Stomach (tissue), 4 donors: ENCODE data around the gene WWC2.

Experiments
- POLR2A ChIP-seq, 4 donors: fragments of 450-650 bp; IDR thresholded peaks; one replicate each; pipeline ENCODE4 v1.6.1; 2016; ENCODE audit warnings: antibody characterized with exemption in 4 of 4, control low read depth in 2 of 4, mild to moderate bottlenecking in 1 of 4, moderate library complexity in 1 of 4
- TF ChIP-seq, protein P1 (sequence below), 7 experiments: fragments of 450-650 bp in 4 of 7; fragments of 200-600 bp in 3 of 7; sonication (generic) in 3 of 7; IDR thresholded peaks; one replicate each; pipeline ENCODE4 v1.5.1; 2016 to 2019; ENCODE audit warnings: antibody characterized with exemption in 7 of 7, control low read depth in 2 of 7, mild to moderate bottlenecking in 1 of 7

DNA sequence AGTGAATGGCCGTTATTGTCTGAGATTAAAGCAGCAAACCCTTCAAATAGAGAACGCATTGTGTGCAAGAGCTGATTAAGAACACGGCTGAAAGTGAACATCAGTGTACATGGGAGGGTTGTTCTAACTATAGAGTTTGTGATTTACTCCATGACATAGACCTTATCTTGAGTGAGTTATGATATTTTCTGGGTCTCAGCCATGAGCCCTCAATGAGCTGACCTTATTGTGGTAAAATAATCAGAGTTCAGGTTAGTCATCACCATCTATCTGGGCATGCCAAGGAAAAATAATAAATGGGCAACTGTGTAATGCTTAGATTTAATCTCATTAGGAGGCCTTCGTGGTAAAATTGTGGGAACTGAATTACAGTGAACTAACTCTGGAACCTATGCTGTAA, 256.3 kb downstream of the WWC2 start:
- TF ChIP-seq, protein P1, sequence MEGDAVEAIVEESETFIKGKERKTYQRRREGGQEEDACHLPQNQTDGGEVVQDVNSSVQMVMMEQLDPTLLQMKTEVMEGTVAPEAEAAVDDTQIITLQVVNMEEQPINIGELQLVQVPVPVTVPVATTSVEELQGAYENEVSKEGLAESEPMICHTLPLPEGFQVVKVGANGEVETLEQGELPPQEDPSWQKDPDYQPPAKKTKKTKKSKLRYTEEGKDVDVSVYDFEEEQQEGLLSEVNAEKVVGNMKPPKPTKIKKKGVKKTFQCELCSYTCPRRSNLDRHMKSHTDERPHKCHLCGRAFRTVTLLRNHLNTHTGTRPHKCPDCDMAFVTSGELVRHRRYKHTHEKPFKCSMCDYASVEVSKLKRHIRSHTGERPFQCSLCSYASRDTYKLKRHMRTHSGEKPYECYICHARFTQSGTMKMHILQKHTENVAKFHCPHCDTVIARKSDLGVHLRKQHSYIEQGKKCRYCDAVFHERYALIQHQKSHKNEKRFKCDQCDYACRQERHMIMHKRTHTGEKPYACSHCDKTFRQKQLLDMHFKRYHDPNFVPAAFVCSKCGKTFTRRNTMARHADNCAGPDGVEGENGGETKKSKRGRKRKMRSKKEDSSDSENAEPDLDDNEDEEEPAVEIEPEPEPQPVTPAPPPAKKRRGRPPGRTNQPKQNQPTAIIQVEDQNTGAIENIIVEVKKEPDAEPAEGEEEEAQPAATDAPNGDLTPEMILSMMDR (IDR thresholded peaks at IDR 0.05): no peak
- TF ChIP-seq POLR2A (IDR thresholded peaks at IDR 0.05): no peak
